Femur (tissue), 1 donor: ENCODE data around the gene GALNT6.

Source experiments
- DNase-seq: peaks from one replicate; pipeline ENCODE4 v3.0.0-alpha.2; 2017

GALNT6 gene

DNA sequence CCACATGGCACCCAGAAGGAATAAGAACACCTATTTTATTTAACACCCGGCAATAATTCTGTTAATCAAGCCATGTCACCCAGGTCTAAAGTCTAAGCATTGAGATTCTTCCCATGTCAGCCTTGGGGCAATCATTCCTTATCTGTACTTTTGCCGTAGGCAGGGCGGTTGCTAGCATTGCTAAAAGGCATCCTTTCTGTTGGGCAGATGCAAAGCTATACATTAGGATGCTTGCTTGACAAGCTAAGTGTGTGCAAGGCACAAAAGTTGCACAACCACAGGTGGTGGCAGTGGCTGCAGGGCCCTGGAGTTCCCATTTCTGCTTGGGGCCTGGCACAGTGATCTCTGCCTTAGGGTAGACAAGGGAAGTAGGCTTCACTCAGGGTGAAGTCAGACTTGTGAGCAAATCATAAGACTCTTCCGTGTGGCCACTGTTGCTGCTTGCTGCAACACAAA, 12.5 kb upstream of the GALNT6 start:
- peak; percentile 53 for DNase-seq

DNA sequence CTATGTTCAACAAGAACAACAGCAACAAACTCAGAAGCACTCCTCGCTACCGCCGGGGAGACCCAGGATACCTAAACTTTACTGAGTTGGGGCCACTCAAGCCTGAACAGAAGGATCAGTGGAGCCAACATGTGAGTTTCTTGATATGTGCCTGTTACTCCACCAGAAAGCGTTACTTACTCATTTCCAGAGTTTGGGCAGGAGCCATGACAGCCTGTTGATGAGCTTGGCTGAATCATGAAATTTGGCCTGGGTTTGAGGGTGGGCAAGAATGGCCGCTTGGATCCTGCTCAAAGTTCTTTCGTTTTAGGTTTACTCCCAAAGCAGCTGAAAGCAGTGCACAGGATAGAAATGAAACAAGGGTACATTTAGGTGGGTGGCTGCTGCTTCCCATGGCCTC, 12.0 kb upstream of the GALNT6 start:
- no peak for DNase-seq

DNA sequence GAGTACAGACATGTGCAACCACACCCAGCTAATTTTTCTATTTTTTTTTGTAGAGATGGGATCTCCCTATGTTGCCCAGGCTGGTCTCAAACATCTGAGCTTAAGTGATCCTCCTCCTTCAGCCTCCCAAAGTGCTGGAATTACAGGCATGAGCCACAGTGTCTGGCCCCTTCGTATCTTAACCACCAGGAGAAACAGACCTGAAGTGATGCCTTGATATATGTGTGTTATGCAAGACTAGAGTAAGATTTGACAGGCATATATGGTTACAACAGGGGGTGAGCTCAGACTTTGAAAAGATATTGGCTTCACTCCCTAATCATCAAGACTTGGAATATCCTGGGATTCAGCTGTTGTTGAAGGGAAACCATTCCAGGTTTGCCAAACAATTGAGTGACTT, 10.7 kb upstream of the GALNT6 start:
- no peak for DNase-seq

DNA sequence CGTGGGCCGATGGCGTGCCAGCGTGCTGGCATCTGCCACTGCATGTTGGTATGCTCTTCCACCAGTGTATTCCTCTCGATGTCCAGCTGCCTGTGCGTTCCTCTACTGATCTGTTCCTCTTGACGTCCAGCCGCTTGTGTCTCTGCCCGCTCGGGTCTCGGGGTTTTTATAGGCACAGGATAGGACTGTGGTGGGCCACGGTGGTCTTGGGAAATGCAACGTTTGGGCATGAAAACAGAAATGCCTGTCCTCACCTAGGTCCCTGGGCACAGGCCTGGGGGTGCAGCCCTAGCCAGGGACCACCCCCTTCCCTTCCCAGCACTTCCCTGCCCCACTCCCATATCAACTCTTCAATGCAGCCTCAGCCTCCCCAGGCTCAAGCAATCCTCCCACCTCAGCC, 10.3 kb upstream of the GALNT6 start:
- no peak for DNase-seq

DNA sequence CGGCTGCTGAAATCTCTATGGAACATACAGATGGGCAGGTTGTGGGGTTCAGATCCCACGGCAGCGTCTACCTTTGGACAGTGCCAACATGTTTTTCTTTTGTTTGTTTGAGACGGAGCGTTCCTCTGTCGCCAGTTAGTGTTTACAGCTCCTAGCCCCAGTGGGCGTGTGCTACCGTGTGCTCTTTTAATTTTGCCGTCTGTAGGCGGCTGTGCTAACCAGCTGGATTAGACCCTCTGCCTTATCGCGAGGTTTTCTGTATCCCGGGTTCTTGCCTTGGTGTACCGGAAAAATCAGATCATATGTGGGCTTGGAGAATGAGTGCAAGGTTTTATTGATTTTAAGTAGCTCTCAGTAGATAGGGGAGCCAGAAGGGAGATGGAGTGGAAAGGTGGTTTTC, 9.8 kb upstream of the GALNT6 start:
- DNase-seq = no peak

DNA sequence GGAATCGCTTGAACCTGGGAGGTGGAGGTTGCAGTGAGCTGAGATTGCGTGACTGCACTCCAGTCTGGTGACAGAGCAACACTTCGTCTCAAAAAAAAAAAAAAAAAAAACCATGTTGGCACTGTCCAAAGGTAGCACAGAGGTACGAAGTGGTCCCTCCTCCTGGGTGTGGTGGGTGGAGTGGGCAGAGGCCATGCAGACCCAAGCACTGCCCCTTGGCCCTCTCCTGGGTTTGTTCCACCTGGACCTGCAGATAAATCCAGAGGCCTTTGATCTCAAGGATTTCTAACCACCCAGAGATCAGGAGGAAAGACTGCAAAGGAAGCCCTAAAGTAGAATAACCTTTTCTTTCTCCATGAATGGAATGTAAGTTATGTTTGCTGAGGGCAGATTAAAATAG, 8.7 kb upstream of the GALNT6 start:
- no peak for DNase-seq

DNA sequence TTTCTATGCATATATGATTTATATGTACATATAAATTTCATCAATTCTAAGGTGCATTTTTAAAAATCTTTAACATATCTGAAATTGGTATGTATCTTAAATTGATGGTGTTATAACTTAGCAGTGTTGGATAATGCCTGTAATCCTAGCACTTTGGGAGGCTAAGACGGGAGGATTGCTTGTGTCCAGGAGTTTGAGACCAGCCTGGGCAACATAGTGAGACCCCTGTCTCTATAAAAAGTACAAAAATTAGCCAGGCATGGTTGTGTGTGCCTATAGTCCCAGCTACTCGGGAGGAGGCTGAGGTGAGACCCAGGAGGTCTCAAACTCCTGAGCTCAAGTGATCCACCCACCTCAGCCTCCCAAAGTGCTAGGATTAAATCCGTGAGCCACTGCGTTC, 6.5 kb upstream of the GALNT6 start:
- DNase-seq = no peak

DNA sequence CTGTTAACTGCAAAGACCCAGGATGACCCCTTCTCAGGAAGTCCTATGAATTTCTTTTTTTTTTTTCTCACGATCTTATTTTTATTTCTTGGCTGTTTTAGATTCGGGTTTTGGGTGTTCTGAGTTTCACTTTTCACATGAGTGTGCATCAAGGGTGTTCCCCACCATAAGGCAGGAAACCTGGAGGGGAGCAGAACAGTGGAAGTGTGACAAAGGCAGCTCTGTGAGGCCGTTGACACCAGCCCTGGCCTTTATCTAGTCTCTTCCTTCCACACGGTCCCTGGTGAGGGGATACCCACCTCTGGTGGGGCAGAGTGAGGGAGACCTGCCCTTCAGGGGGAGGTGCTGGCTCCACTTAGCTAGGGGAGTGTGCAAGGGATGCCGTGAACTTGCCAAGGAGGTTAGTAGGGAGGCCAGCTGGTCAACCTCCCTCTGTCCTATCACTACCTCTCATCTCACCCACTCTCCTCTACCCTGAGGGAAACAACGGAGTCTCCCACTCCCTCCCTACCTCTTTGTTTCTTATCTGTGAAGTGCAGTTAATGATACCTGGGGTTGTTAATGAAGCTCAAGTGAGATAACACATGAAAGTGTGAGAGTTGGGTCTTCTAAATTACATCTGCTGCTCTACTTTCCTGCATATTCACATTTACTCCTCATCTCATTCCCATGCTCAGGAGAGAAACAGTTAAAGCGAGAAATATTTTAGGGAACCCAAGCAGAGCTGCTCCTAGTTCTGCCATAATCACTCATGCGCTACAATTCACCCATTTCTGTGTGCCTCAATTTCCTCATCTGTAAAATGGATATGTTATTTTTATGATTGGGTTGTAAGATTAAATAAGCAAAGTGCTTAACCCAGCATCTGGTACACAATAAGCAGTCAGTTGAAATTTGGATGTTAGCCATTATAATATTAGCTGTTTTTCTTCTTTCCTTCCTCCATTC, 4.4 kb upstream of the GALNT6 start:
- DNase-seq = no peak

DNA sequence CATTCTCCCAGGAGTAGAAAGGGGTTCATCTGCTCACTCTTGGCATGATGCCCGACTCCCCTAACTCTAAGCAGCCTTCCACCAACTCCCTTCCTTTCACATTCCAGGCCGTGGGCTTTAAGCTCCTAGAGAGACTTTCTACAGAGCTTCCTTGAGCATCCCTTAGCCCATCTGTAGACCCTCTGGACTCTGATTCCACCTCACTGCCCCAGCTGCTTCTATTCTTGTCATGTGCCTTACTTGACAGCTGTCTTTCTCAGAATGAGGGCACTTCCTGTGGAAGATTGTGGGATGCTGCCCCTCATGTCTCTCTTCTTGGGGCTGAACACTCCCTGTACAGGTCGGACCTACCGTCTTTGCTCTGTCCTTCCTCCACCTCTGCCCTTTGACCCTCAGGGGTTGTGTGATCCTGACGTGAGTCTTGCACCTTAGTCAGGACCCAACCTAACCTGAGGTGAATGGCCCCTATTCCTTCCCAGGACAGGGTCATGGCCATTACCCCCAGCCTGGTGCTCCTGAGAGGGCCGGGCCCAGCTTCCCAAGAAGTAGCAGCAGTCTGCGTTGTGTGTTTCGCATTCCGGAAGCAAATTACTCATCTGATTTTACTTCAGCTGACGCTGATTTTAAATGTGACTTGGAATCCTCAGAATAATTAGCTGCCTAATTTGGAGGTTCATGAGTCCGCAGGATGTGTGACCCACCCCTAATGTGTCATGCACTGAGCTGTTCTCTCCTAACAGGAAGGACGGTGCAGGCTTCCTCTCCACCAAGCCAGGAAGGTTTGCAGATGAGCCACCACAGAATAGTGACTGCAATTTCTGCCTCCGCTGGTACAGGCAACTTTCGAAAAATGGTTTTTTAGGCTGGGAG, 2.7 kb upstream of the GALNT6 start:
- DNase-seq = no peak

DNA sequence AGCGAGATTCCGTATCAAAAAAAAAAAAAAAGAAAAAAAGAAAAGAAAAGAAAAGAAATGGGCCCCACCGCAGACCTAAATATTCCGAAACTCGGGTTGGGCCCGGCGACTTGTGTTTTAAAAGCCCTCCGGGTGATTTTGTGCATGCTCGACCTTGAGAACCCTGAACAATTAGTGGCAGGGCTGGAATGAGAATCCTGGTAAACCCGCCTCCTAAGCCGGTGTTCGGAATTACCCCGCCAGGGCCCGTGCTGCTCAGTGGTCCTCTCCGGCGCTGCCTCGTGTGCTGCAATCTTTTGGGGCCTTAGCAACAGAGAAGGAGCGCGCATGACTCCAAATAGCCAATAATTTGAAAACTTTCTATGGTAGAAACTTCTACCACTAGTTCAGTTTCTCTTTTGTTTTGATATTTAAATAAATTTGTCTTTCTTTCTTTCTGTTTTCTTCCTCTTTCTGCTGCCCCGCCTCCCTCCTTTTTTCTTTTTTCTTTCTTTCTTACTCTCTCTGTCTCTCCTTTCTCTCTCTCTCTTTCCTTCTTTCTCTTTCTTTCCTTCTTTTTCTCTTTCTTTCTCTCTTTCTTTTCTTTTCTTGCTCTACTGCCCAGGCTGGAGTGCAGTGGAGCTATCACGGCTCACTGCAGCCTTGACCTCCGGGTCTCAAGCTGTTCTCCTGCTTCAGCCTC, 1.5 kb upstream of the GALNT6 start:
- DNase-seq = no peak

DNA sequence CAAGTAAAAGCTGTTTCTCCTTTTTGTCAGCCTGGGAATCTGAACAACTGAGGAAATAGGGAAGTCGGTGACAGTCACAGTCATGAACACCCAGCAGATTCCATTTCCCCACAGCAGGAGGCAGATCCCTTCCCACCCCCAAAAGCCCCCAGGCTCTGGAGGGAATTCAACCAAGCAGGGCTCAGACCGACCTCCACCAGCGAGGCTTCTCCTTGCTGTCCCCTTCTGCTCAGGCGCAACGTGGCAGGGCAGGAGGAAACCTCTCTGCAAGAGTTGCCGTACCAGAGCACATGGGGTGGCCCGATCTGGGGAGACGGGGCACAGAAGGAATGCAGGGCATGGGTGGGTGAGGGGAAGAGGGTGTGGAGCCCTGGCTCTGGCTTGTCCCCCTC, 319 bp downstream of the GALNT6 start:
- DNase-seq = no peak

DNA sequence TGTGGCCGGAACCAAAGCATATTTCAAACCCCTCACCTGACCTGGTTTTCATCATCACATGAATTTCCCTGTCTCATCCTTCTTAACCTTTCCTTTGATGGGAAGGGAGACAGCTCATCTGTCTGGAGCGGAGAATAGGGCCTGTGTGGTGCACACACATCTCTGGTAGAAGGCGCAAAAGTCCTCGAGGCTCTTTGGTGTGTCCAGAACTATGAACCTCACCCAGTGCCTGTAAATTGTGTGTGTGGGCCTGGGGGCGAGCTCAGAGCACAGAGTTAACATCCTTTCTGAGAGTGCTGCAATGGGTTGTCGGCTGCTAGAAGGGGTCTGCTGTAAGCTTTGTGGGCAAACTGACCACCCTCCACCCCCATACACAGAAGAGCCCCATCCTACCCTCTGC, 749 bp downstream of the GALNT6 start:
- DNase-seq = no peak

DNA sequence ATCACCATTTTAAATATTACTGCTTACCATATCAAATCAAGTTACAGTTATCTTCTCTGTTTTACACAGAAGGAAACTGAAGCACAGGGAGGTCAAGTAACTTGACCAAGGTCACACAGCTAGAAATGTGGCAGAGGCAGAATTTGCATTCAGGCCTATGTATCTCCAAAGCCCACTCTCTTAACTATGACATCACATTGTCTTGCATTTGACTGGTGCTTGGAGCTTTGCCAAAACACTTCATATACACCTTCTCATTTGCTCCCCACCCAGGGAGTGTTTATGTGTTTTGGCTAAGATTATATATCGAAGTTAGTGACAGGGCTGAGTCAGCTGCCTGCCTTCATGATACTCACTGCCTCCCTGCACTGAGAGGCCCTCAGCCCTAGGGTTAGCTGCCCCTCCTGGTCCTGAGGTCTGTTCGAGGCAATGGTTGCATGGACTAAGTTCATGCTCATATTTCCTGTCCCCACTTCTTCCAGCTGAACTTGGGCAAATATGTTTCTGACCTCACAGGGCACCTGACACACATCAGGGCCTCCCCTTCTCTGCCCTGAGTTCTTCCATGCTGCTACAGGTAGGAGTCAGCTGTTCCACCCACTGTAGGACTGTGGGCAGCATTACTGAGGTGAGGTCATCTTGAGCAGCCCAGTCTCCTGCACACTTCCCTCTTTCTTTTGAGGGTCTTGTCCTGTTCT, 1.8 kb downstream of the GALNT6 start:
- DNase-seq = no peak

DNA sequence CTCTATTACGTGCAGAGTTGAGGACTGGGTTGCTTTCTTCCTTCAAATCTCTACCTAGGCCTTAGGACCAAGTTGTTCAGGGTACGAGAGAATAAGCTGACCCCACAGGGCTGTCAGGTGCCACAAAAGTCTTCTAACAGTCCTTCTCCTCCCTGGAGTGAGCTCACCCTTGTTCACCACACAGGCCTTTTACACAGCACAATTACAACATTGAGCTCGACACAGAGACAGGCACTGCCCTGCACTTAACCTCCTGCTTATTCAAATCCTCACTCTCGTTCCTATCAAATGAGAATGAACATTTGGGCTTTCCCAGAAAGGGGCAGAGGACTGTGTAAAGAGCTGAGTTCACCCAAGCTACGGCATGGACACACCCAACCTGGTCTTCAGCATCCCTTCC, 2.4 kb downstream of the GALNT6 start:
- no peak for DNase-seq

DNA sequence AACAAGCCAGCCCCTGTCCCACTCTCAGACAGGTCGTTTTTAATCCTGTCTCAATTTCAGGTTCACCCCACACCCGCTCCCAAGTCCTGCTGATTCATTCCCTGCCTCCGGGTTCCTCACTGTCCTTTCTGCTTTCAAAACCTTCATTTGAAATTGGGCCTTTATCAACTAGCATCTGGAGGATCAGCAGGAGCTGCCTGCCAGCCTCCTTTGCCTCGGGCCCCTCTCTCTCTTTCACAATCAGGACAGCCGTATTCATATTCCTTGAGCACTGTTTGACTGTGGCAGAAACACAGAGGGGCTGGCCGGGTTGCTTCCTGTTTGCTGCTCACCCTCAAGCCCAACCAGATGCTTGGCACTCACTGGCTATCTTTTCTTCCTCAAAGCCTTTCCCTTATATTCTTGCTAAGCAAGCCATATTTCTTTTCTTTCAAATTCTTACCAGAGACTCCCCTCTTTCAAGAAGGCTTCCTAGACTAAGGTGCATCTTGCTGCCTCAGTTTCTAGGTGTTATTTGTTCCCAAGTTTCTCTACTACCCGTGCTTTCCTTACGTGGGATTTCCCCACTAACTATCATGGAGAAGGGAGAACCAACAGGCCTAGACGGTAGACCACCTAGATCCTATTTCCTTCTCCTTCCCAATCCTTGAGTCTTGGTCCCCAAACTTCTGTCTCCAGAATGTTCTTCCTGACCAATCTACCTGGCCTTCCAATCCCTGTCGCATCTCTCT, 3.0 kb downstream of the GALNT6 start:
- no peak for DNase-seq

DNA sequence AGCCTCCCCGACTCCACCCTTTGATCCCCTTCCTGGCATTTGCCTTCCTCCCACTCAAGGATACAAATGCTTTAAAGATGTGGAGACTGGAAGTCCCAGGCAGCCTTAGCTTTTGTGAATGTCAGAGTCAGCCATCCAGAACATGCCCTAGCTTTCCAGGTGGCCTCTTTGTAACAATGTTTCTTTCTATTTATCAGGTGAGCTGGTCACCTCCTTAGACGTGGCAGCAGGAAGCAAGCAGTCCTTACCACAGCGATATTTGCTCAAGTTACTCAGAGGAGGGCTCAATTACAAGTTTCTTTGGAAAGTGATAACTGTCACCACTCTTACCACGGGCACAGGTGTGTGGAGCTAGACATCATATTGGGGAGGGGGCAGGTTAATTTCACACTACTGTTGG, 4.9 kb downstream of the GALNT6 start:
- DNase-seq = no peak

DNA sequence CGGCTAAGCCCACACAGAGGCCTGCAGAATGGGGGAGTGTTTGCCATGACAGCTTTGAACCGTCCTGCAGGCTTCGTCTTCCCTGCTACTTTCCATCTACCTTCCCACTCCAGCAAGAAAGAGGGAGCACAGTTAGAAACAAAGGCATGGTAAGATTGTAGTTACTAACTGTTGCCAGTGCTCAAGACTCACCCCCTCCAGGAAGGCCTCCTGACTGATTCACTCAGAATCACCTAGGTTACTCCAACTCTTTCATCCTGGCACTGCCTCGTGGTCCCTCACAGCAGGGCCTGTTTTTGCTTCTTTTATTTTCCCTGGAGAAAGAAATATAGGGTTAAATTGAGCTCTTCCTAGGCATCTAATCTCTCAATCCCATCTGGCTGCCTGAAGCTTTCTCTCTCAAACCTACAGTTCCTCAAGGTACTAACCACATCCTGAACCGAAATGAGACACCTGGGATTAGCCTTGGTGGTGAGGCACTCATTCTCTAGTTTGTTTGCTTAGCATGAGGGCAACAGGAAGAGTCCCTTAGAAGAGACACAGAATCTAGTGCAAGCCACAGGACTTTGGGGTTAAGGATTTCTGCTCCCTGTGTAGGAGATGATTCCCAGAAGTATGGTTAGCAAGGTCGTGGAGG, 7.8 kb downstream of the GALNT6 start:
- DNase-seq = no peak

DNA sequence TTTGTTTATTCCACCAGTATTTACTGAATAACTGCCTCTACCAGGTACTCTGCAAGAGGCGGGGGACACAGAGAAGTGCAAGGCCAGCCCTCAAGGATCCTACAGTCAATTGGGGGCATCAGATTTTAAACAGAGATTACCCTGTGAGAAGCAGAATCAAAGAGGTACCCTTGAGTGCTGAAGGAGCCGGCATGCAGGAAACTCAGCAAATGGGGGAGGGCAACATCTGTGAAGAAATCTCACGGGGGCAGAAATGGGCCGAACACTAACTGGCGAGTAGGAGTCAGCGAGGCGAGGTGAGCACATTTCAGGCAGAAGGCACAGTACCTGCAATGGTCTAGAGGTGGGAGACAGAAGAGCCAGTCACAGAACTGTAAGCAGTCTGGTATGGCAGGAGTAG, 9.0 kb downstream of the GALNT6 start:
- no peak for DNase-seq

DNA sequence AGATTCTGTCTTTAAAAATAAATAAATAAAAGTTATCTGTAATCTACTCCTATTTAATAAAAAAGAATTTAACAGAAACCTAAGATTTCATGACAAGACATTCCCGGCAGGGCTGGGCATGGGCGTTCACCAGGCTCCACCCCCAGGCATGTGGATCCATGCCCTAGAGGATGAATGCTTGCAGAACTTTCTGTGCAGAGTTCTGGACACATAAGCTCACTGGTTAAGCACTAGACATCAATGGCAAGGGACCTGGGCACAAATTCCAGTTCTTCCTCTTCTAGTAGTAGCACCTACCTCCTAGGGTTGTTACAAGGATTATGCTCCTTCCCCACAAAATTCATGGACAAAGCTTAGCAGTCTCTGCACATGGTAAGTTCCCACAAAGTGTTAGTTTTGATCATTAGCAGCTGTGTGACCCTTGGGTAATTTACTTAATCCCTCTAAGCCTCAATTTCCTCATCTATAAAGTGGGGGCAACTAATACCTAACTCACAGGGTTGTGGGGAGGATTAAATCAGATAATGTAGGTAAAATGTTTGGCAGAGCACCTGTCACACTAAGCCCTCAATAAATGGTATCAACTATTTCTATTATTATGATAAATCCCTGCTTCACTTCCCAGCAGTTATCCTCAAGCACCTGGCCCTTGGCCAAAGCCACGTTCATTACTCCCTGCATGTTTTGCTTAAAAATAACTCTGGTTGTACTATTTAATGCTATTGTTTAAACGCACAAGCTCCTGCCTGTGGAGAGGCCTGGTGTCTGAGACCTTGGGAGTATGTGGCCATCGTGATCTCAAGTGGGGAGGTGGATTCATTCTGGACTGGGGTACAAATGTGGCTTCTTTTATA, 9.8 kb downstream of the GALNT6 start:
- DNase-seq = peak; percentile 47

DNA sequence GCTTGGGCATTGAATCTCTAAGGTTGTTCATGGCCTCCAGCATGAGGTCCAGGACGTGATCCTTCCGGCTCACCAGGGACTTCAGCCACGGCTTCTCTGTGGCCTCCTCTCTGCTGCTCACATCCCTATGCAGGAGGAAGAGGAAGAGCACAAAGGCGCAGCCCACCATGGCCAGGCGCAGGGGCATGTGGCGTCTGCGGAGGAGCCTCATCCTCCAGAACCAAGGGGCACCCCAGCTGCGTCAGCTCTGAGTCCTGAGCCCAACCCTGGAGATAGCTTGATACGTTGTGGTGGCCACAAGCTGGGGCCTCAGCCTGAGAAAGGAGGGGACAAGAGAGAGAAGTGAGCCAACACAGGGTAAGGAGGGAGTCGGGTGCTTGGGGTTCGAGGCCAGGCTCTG, 11.6 kb downstream of the GALNT6 start:
- DNase-seq = no peak

DNA sequence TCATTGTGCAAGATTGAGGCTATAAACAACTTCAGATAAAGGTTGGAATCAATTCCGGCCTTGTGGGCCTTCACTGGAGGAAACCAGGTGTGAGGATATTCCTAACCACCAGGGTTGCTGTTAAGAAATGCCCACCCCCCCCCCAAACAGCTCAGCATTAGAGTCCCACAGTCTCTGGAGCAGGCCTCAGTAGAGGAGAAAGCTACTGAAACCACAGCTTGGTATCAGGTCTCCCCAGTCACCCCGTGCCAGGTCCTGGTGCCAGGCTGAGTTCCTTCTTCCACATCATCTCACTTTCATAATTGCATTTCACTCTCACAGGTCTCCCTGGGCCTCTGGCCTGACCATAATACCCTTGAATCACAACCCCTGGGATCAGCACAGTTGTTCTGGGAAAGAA, 12.5 kb downstream of the GALNT6 start:
- no peak for DNase-seq
